ENCODE data around the gene PTGER4.
"Not testable (repeated sequence)": the region's sequence is repeated elsewhere in the genome, so short reads cannot be mapped to it uniquely, and the experiment has no call there.

PTGER4 gene

DNA sequence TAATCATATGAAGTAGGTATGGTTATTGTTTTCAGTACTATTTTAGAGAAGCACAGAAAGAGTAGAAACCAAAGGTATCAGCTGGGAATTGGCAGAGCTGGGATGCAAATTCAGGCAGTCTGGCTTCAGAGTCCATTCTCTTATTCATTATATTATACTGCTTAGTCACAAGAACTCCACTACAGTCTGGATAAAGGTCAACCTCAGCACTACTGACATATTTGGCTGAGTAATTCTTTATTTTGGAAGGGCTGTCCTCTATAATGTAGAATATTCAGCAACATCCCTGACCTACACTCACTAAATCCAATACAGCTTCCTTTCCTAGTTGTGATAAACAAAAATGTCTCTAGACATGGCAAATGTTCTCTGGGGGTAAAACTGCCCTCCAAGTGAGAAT is 37.6 kb downstream of the PTGER4 start:
- no peak for TF ChIP-seq CTCF (IDR thresholded peaks at IDR 0.05; ENCODE audit: insufficient read depth, low read length, poor library complexity, severe bottlenecking)
- no peak for DNase-seq (ENCODE audit: extremely low read depth, insufficient read length)
- Histone ChIP-seq H3K36me3 (ENCODE audit: control insufficient read depth, insufficient read depth, low read length) (no peaks in the 10 kb centered on the region), H3K4me3 (replicated peaks; ENCODE audit: low read depth, low read length) (no peak overlapping the region), H3K27me3 (replicated peaks; ENCODE audit: control insufficient read depth, insufficient read depth, low read length) (no peaks in the 10 kb centered on the region)

DNA sequence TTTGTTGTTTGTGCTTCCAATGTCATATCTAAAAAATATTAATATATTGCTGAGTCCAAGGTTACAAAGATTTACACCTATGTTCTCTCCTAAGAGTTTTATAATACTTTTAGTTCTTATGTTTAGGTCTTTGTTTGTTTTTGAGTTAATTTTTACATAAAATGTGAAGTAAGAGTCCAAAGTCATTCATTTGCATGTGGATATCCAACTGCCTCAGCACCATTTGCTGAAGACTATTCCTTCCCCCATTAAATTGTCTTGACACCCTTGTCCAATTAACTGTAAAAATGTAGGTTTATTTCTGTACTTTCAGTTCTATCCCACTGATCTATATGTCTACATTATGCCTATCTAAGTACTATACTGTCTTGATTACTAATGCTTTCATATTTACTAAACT is 40.4 kb downstream of the PTGER4 start:
- Histone ChIP-seq H3K36me3 (ENCODE audit: control insufficient read depth, insufficient read depth, low read length) (no peaks in the 10 kb centered on the region), H3K27me3 (replicated peaks; ENCODE audit: control insufficient read depth, insufficient read depth, low read length) (no peaks in the 10 kb centered on the region), H3K4me3 (replicated peaks; ENCODE audit: low read depth, low read length) (no peak overlapping the region)
- DNase-seq (ENCODE audit: extremely low read depth, insufficient read length), result no peak
- TF ChIP-seq CTCF (IDR thresholded peaks at IDR 0.05; ENCODE audit: insufficient read depth, low read length, poor library complexity, severe bottlenecking), result no peak

DNA sequence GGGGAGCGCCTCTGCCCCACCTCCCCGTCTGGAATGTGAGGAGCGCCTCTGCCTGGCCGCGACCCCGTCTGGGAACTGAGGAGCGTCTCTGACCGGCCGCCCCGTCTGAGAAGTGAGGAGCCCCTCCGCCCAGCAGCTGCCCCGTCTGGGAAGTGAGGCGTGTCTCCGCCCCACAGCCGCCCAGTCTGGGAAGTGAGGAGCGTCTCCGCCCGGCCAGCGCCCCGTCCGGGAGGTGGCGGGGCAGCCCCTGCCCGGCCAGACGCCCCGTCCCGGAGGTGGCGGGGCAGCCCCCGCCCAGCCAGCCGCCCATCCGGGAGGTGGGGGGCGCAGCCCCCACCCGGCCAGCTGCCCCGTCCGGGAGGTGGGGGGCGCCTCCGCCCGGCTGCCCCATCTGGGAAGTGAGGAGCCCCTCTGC is 42.8 kb downstream of the PTGER4 start:
- not testable (repeated sequence) for DNase-seq (ENCODE audit: extremely low read depth, insufficient read length); H3K36me3 ChIP-seq (ENCODE audit: control insufficient read depth, insufficient read depth, low read length); H3K27me3 ChIP-seq (replicated peaks; ENCODE audit: control insufficient read depth, insufficient read depth, low read length); H3K4me3 ChIP-seq (replicated peaks; ENCODE audit: low read depth, low read length)

DNA sequence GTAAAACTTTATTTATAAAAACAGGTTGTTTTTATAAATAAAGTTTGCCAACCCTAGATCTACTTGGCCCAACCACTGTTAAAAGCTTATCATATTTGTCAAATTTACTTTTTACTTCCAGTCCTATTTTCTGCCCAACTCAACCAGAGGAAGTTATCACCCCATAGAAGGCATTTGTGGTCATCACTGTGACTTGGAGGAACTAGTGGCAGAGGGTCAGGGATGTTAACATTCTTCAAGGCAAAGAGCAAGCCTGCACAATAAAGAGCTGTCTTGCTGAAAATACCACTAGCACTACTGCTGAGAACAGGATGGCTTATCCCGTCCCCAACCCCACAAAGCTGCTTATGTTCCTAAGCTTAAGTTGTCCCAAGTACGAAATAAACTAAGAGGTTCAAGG is 53.7 kb downstream of the PTGER4 start:
- TF ChIP-seq CTCF (IDR thresholded peaks at IDR 0.05; ENCODE audit: insufficient read depth, low read length, poor library complexity, severe bottlenecking), result no peak

DNA sequence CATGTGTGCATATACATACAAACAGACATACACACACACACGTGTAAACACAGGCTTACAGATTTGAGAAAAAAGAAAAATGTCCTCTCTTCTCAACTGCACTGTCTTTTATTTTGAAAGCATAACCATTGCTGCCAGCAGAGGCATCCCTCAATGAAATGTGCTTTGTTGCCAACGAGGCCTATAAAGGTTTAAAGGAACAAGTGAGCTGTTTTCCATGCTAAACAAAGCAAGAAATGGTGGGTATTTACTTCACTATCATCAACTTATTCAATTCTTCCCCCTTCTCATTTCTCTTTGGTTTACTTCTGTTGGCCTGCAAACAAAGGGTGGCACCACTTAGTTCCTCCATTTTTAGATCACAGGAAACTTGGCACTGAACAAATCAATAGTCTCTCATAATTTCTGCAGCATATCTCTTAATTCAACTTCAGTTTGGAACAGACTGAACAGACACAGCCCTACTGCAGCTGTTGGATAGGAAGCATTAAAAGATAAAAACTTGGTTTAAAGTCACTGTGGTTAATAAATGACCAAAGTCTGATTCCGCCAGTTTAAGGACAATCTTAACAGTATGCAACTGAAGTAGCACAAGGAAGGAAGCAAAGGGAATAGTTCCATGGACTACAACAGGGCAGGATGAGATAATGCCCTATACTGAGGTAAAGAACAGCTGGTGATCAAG is 54.3 kb downstream of the PTGER4 start:
- no peak for TF ChIP-seq CTCF (IDR thresholded peaks at IDR 0.05; ENCODE audit: insufficient read depth, low read length, poor library complexity, severe bottlenecking)
- Histone ChIP-seq H3K36me3 (ENCODE audit: control insufficient read depth, insufficient read depth, low read length) (no peaks in the 10 kb centered on the region), H3K4me3 (replicated peaks; ENCODE audit: low read depth, low read length) (no peak overlapping the region), H3K27me3 (replicated peaks; ENCODE audit: control insufficient read depth, insufficient read depth, low read length) (no peaks in the 10 kb centered on the region)
- no peak for DNase-seq (ENCODE audit: extremely low read depth, insufficient read length)

More for the DNA sequence above, 53.7 kb downstream of the PTGER4 start:
- no peak for DNase-seq (ENCODE audit: extremely low read depth, insufficient read length)
- no peak overlapping the region for H3K4me3 ChIP-seq (replicated peaks; ENCODE audit: low read depth, low read length)
- H3K27me3 ChIP-seq (replicated peaks; ENCODE audit: control insufficient read depth, insufficient read depth, low read length), result no peaks in the 10 kb centered on the region
- H3K36me3 ChIP-seq (ENCODE audit: control insufficient read depth, insufficient read depth, low read length), result no peaks in the 10 kb centered on the region

DNA sequence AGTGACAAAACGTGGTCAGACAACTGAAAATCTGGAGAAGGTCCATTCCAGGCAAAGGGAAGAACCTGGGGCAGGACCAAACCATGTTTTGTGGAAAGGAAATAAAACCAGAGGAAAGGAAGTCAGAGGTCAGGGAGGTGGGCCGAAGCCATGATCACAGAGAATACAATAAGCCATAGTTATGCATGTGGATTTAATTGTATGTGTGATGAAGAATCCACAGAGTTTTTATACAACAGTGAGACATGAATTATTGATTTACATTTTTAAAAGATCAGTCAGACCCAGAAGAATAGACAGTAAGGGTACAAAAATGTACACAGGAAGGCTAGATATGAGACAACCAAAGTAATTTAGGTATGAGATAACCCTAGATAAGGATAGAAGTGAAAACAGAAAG is 55.3 kb downstream of the PTGER4 start:
- H3K4me3 ChIP-seq (replicated peaks; ENCODE audit: low read depth, low read length), result no peak overlapping the region
- no peak for TF ChIP-seq CTCF (IDR thresholded peaks at IDR 0.05; ENCODE audit: insufficient read depth, low read length, poor library complexity, severe bottlenecking)
- DNase-seq (ENCODE audit: extremely low read depth, insufficient read length), result no peak
- H3K36me3 ChIP-seq (ENCODE audit: control insufficient read depth, insufficient read depth, low read length), result no peaks in the 10 kb centered on the region; the same call in 1 of the 2 replicates
- no peaks in the 10 kb centered on the region for H3K27me3 ChIP-seq (replicated peaks; ENCODE audit: control insufficient read depth, insufficient read depth, low read length)
